GM18498 (cell line): Measurements from ENCODE around the gene SPTBN1.
"Not testable (repeated sequence)": the region's sequence is repeated elsewhere in the genome, so short reads cannot be mapped to it uniquely, and the experiment has no call there.

ENCODE experiments used
- ATAC-seq: cut with Tn5 transposase; IDR thresholded peaks from one replicate; pipeline ENCODE4 v1.9.1; 2021; ENCODE audit warnings: mild to moderate bottlenecking, moderate library complexity; ENCODE audit not compliant: unreplicated experiment

SPTBN1 gene

GRCh38 chr2:54685263-54685775 lies 229.2 kb downstream of the SPTBN1 start:
- ATAC-seq = no peak

- ATAC-seq = no peak
Observed at GRCh38 chr2:54687595-54688152, 231.5 kb downstream of the SPTBN1 start.

- no peak for ATAC-seq
Observed at GRCh38 chr2:54691445-54692135, 235.5 kb downstream of the SPTBN1 start.

- ATAC-seq = no peak
Observed at GRCh38 chr2:54692556-54692955, 236.4 kb downstream of the SPTBN1 start.

- no peak for ATAC-seq
Observed at GRCh38 chr2:54695378-54695777, 239.3 kb downstream of the SPTBN1 start.

- ATAC-seq = no peak
Observed at GRCh38 chr2:54697934-54698333, 241.8 kb downstream of the SPTBN1 start.

- not testable (repeated sequence) for ATAC-seq
Observed at GRCh38 chr2:54698926-54699325, 242.8 kb downstream of the SPTBN1 start.

- ATAC-seq = no peak
Observed at GRCh38 chr2:54699665-54700064, 243.5 kb downstream of the SPTBN1 start.

- ATAC-seq = no peak
Observed at GRCh38 chr2:54701029-54701428, 244.9 kb downstream of the SPTBN1 start.

GRCh38 chr2:54704238-54704637 lies 248.1 kb downstream of the SPTBN1 start:
- no peak for ATAC-seq

GRCh38 chr2:54704688-54705605 lies 248.8 kb downstream of the SPTBN1 start:
- ATAC-seq = peak; percentile 50

GRCh38 chr2:54706622-54707021 lies 250.5 kb downstream of the SPTBN1 start:
- ATAC-seq = no peak

GRCh38 chr2:54708584-54709335 lies 252.6 kb downstream of the SPTBN1 start:
- no peak for ATAC-seq

GRCh38 chr2:54709336-54709809 lies 253.2 kb downstream of the SPTBN1 start:
- no peak for ATAC-seq

GRCh38 chr2:54710216-54710615 lies 254.1 kb downstream of the SPTBN1 start:
- no peak for ATAC-seq

GRCh38 chr2:54712516-54712915 lies 256.4 kb downstream of the SPTBN1 start:
- no peak for ATAC-seq

- no peak for ATAC-seq
Observed at GRCh38 chr2:54714996-54715395, 258.9 kb downstream of the SPTBN1 start.

- no peak for ATAC-seq
Observed at GRCh38 chr2:54716375-54716774, 260.2 kb downstream of the SPTBN1 start.

- ATAC-seq = no peak
Observed at GRCh38 chr2:54720563-54720962, 264.4 kb downstream of the SPTBN1 start.
